Fibroblast of skin of left quadriceps (primary cell): ENCODE data around the gene PPP2R2D.

Source experiments
- DNase-seq, 2 experiments: peaks; one replicate each; pipeline ENCODE4 v3.0.0-alpha.2; 2013; ENCODE audit warnings: low read depth in 2 of 2

Gene PPP2R2D

GRCh38 chr10:131900350-131901152 lies at the start of gene PPP2R2D:
TSS of gene PPP2R2D (plus strand) at chr10:131901008. CDS start at chr10:131901149, 141 bp downstream.
- DNase-seq = peak; percentile 81 to 82

- no peak for DNase-seq
These were observed 49.5 kb upstream of the PPP2R2D start for GRCh38 chr10:131851346-131851745.

- DNase-seq = no peak
These were observed 48.5 kb upstream of the PPP2R2D start for GRCh38 chr10:131852176-131852822.

GRCh38 chr10:131852823-131853609 lies 47.8 kb upstream of the PPP2R2D start:
- DNase-seq = no peak

- DNase-seq = no peak
These were observed 47.2 kb upstream of the PPP2R2D start for GRCh38 chr10:131853610-131853964.

GRCh38 chr10:131854579-131855335 lies 46.1 kb upstream of the PPP2R2D start:
- no peak for DNase-seq

- no peak for DNase-seq
These were observed 45.1 kb upstream of the PPP2R2D start for GRCh38 chr10:131855461-131856401.

GRCh38 chr10:131856441-131857094 lies 44.2 kb upstream of the PPP2R2D start:
- DNase-seq = no peak

- no peak for DNase-seq
These were observed 43.4 kb upstream of the PPP2R2D start for GRCh38 chr10:131857156-131858117.

GRCh38 chr10:131858118-131858515 lies 42.7 kb upstream of the PPP2R2D start:
- DNase-seq = no peak

- DNase-seq = no peak
These were observed 42.0 kb upstream of the PPP2R2D start for GRCh38 chr10:131858583-131859340.

- DNase-seq = no peak
These were observed 41.3 kb upstream of the PPP2R2D start for GRCh38 chr10:131859341-131860020.

GRCh38 chr10:131860311-131860710 lies 40.5 kb upstream of the PPP2R2D start:
- no peak for DNase-seq

- DNase-seq = no peak
These were observed 39.9 kb upstream of the PPP2R2D start for GRCh38 chr10:131860806-131861440.

- DNase-seq = no peak
These were observed 38.3 kb upstream of the PPP2R2D start for GRCh38 chr10:131862548-131862947.

GRCh38 chr10:131865223-131865917 lies 35.4 kb upstream of the PPP2R2D start:
- DNase-seq = no peak
